Smooth muscle cell (in vitro differentiated cells): ENCODE results near the gene TBPL1. TPM values are rescaled to one million over a fixed set of nuclear protein-coding genes. Genes with fewer than 3 reads are reported as not detected.

ENCODE experiments used
- DNase-seq: peaks from one replicate; lab custom pipeline; 2025; ENCODE audit not compliant: unreplicated experiment; lab: John Stamatoyannopoulos, UW
- H2AFZ ChIP-seq: fragments of 200-600 bp; sonication (generic); 2 replicates; pipeline ENCODE4 v1.6.0; 2016; ENCODE audit warnings: antibody characterized with exemption, low read depth, mild to moderate bottlenecking
- H3F3A ChIP-seq: fragments of 200-600 bp; sonication (generic); 2 replicates; pipeline ENCODE4 v1.6.0; 2017; ENCODE audit warnings: antibody characterized with exemption, low read depth
- H3K27ac ChIP-seq: fragments of 200-600 bp; sonication (generic); 2 replicates; pipeline ENCODE4 v1.5.1; 2016; ENCODE audit warnings: low read depth, mild to moderate bottlenecking
- H3K27me3 ChIP-seq: fragments of 200-600 bp; sonication (generic); 2 replicates; pipeline ENCODE4 v1.6.1; 2016; ENCODE audit warnings: low read depth, mild to moderate bottlenecking
- H3K36me3 ChIP-seq: fragments of 200-600 bp; sonication (generic); 2 replicates; pipeline ENCODE4 v1.5.1; 2016; ENCODE audit warnings: low read depth
- H3K4me1 ChIP-seq: fragments of 200-600 bp; sonication (generic); 2 replicates; pipeline ENCODE4 v1.5.1; 2016; ENCODE audit warnings: low read depth
- H3K4me2 ChIP-seq: fragments of 200-600 bp; sonication (generic); 2 replicates; pipeline ENCODE4 v1.6.0; 2016; ENCODE audit warnings: mild to moderate bottlenecking
- H3K4me3 ChIP-seq: fragments of 200-600 bp; sonication (generic); 2 replicates; pipeline ENCODE4 v1.5.1; 2016; ENCODE audit warnings: mild to moderate bottlenecking
- H3K79me2 ChIP-seq: fragments of 200-600 bp; sonication (generic); 2 replicates; pipeline ENCODE4 v1.6.0; 2016; ENCODE audit warnings: low read depth, mild to moderate bottlenecking
- H3K9ac ChIP-seq: fragments of 200-600 bp; sonication (generic); 2 replicates; pipeline ENCODE4 v1.6.0; 2016; ENCODE audit warnings: low read depth
- H3K9me3 ChIP-seq: fragments of 200-600 bp; sonication (generic); replicated peaks from 2 replicates; pipeline ENCODE4 v1.5.1; 2016; ENCODE audit warnings: low read depth
- H4K20me1 ChIP-seq: fragments of 200-600 bp; sonication (generic); 2 replicates; pipeline ENCODE4 v1.6.0; 2016; ENCODE audit warnings: low read depth
- CTCF ChIP-seq: fragments of 200-600 bp; sonication (generic); IDR thresholded peaks from 2 replicates; pipeline ENCODE4 v1.5.1; 2017; ENCODE audit warnings: borderline replicate concordance, mild to moderate bottlenecking, antibody characterized with exemption; ENCODE audit not compliant: insufficient read depth, poor library complexity, severe bottlenecking
- WGBS: methylation state at CpG from one replicate; pipeline ENCODE4 v1.1.7; 2016; ENCODE audit warnings: low lambda C conversion rate; 5-methylcytosine and 5-hydroxymethylcytosine counted together
- polyA plus RNA-seq: library from polyadenylated mRNA; unstranded; fragments of >200 nt; fragmentation: Nextera tagmentation; extraction: Ambion mirVana; gene quantifications from 2 replicates; pipeline ENCODE4 v1.2.1, GENCODE V29; 2016
- total RNA-seq: library from RNA; depleted of rRNA; stranded (reverse); fragments of >200 nt; gene quantifications from 2 replicates; pipeline ENCODE4 v1.2.3, GENCODE V29; 2014

The TBPL1 gene
- total and polyA plus RNA-seq, 2 experiments from 2014 or later = 35.2 to 46.9 TPM

DNA sequence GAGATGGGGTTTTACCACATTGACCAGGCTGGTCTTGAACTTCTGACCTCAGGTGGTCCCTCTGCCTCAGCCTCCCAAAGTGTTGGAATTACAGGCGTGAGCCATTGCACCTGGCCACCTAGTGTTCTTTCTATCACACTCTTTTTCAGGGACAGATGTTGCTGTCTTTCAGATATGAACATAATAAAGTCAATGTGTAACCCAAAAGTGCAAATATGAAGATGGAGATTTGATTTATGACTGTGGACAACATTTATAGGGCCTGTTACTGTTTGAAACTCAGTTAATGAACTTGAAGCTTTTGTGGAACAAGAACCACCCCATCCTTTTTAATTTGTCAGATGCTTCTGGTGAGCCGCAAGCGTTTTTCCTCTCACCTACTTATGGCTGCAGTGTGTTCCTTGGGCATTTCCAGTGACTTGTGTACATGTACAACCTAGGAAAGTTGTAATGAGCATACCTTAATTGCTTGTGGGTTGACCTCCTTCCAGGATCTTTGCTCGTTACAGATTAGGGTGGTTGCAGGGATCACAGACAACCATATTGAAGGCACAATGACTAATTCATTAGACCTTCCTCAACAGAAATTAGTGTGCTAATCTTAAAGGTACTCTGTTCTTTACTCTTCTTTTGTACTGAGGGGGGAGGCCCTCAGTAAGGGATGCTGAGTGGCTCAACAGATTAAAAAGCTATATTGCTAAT is 6.8 kb downstream of the TBPL1 start:
- Histone ChIP-seq H3K9ac (no peak overlapping the region), H3K27ac (no peak overlapping the region), H4K20me1 (peaks cover 94% of the 10 kb centered on the region), H3K9me3 (no peaks in the 10 kb centered on the region), H2AFZ (no peak overlapping the region), H3K4me1 (peaks cover 8% of the 10 kb centered on the region), H3F3A (no peaks in the 10 kb centered on the region), H3K4me3 (no peak overlapping the region), H3K4me2 (no peak overlapping the region), H3K79me2 (peaks cover 90% of the 10 kb centered on the region), H3K27me3 (no peaks in the 10 kb centered on the region), H3K36me3 (no peaks in the 10 kb centered on the region)
- no peak for DNase-seq
- 82% methylated on average over 4 of the region's 4 CpGs for WGBS
- TF ChIP-seq CTCF = no peak

DNA sequence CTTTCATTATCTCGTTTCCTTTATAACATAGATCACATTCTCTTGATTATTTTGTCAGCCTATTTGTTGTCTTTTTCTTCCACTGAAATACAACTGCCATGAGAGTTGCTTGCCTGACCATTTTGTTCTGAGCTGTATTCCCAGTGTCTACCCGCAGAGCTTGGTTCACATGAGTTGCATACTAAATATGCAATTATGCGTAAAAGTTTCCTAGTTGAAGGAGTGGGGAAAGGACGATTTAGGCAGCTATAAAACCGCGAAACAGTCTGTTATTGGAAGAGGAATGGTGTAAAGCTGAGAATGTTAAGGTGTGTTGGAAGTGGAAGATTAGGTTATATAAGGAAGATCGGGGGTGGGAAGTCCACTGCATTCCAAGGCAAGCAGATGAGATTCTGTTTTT is 8.8 kb downstream of the TBPL1 start:
- H3K4me1 ChIP-seq = peaks cover 4% of the 10 kb centered on the region
- peaks cover 96% of the 10 kb centered on the region for H4K20me1 ChIP-seq
- no peak for TF ChIP-seq CTCF
- H3K27me3 ChIP-seq = no peaks in the 10 kb centered on the region
- WGBS = 91% methylated on average over 7 of the region's 7 CpGs
- DNase-seq = no peak
- no peak overlapping the region for H3K4me3 ChIP-seq
- H2AFZ ChIP-seq = no peak overlapping the region
- no peaks in the 10 kb centered on the region for H3K9me3 ChIP-seq
- no peak overlapping the region for H3K4me2 ChIP-seq
- no peaks in the 10 kb centered on the region for H3K36me3 ChIP-seq
- H3F3A ChIP-seq = no peaks in the 10 kb centered on the region
- no peak overlapping the region for H3K9ac ChIP-seq
- H3K27ac ChIP-seq = no peak overlapping the region
- H3K79me2 ChIP-seq = peaks cover 90% of the 10 kb centered on the region

- H3K27ac ChIP-seq = no peak overlapping the region
- no peaks in the 10 kb centered on the region for H3K36me3 ChIP-seq
- no peak overlapping the region for H3K9ac ChIP-seq
- no peaks in the 10 kb centered on the region for H3F3A ChIP-seq
- peaks cover 4% of the 10 kb centered on the region for H3K4me1 ChIP-seq
- DNase-seq = no peak
- H4K20me1 ChIP-seq = peaks cover 92% of the 10 kb centered on the region
- no peaks in the 10 kb centered on the region for H3K27me3 ChIP-seq
- no peak for TF ChIP-seq CTCF
- H3K4me3 ChIP-seq = no peak overlapping the region
- no peak overlapping the region for H2AFZ ChIP-seq
- no peak overlapping the region for H3K4me2 ChIP-seq
- H3K9me3 ChIP-seq = no peaks in the 10 kb centered on the region
- H3K79me2 ChIP-seq = peaks cover 80% of the 10 kb centered on the region
- 79% methylated on average over 1 of the region's 1 CpG for WGBS
These were observed 11.0 kb downstream of the TBPL1 start for GRCh38 chr6:133964052-133964451.

DNA sequence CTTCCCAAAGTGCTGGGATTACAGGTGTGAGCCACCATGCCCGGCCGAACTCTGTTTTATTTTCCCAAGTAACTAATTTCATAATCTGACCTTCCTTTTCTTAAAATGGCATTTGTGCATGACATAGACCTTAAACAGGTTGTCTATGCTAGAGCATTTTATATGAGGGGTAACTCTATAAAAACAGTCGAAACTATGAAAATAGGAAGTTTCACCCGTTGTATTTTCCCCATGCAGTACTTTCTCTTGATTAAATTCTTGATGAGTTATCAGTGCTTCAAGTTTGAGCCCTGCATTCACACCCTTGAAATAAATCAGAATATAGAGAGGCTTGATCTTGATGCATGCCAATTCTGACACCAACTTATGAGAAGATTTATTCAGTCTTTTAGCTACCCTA is 11.7 kb downstream of the TBPL1 start:
- WGBS = 98% methylated on average over 4 of the region's 4 CpGs
- Histone ChIP-seq H3K4me1 (peaks cover 4% of the 10 kb centered on the region), H3K4me3 (no peak overlapping the region), H3K9me3 (no peaks in the 10 kb centered on the region), H3K27me3 (no peaks in the 10 kb centered on the region), H3K36me3 (no peaks in the 10 kb centered on the region), H3K4me2 (no peak overlapping the region), H4K20me1 (peaks cover 91% of the 10 kb centered on the region), H3F3A (no peaks in the 10 kb centered on the region), H3K27ac (no peak overlapping the region), H3K9ac (no peak overlapping the region), H3K79me2 (peaks cover 81% of the 10 kb centered on the region), H2AFZ (no peak overlapping the region)
- DNase-seq = no peak
- TF ChIP-seq CTCF = no peak
